Placental epithelial cell (primary cell): ENCODE measurements around the gene SLC9B1. TPM values are rescaled to one million over a fixed set of nuclear protein-coding genes. Genes with fewer than 3 reads are reported as not detected.

Experiments used
- total RNA-seq: library from RNA; depleted of rRNA; stranded (reverse); fragments of >200 nt; gene quantifications from 2 replicates; pipeline ENCODE4 v1.2.3, GENCODE V29; 2012

The SLC9B1 gene, protein sequence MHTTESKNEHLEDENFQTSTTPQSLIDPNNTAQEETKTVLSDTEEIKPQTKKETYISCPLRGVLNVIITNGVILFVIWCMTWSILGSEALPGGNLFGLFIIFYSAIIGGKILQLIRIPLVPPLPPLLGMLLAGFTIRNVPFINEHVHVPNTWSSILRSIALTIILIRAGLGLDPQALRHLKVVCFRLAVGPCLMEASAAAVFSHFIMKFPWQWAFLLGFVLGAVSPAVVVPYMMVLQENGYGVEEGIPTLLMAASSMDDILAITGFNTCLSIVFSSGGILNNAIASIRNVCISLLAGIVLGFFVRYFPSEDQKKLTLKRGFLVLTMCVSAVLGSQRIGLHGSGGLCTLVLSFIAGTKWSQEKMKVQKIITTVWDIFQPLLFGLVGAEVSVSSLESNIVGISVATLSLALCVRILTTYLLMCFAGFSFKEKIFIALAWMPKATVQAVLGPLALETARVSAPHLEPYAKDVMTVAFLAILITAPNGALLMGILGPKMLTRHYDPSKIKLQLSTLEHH
- total RNA-seq, result 1.2 TPM in 1 of 2 replicates, not detected in the other

DNA sequence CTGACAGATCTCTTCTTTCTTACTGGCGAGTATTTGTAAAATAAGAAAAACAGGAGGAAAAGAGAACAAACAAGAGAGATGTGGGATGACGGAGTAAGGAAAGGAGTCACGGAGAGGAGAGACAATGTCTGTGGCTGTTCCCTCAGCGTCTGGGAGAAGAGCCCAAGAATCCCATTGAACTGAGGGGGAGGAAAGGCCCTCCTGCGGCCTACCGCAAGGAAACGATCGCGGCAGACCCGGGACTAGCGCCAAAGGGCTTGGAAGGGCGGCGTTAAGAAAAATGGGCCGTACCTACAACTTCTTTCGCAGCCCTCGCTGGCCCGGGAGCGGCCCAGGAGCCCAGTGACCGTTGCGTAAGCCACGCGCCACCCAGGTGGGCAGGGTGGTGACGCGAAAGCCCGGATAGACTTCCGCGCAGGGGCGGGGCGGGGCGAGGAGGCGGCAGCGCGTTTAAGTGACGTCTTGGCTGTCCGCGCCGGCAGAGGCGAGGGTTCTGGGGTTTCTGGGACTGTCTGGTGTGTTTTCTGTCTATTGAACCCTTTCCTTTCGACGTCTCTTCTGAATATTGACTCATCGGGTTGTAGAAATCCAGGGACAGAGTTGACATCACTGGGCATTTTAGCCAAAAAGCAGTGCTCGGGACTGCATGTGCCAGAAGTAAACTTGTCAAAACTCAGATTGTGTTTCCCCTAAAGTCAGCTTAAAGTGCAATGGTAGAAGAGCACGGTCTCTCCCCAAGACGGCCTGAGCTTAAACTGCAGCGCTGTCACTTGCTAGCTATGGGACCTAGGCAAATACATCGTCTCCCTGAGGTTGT is at the start of gene SLC9B1:
TSS of gene SLC9B1 (minus strand) at position 398 of the 817 bp plus-strand sequence. CDS start 27,994 bp downstream, outside the sequence.

DNA sequence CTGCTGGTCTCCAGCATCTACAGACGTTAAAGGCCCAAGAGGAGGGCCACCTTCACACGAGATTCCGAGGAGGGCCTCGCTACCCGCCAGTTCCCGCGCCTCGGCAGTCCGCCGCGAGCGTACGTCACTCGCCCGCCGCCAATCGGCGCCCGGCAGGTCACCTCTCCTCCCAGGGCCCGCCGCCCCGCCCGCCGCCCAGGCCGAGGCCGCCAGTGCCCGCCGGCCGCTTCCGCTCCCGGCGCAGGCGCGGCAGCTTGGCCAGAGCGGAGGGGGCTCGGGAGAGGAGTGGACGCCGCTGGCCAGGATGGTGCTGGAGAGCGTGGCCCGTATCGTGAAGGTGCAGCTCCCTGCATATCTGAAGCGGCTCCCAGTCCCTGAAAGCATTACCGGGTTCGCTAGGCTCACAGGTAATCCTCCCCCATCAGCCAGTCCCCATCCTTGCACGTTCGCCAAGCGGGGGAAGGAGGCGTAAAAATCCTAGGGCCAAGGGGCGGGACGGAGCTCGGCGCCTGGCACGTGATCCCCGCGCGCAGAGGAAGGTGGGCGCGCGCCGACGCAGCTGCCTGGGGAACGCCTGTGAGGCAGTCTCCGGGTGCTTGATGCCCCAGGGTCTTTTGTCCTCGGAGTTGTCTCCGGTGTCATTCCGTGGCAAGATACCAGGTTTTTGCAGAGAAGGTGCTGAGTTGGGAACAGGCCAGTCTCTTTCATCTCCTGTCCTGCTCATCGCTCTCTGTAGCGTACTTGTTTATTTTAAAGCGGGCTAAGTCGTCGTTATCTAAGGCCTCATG is 150.5 kb downstream of the SLC9B1 start, which contains the start of gene CISD2:
TSS of gene CISD2 (plus strand) at position 212 of the 788 bp plus-strand sequence. CDS start at position 305, 93 bp downstream.

Other genes starting within 250 kb of the SLC9B1 start
- gene UBE2D3, start 192.2 kb downstream of the SLC9B1 start, total RNA-seq, result 425 and 623 TPM in 2 replicates
- gene CISD2, start 150.7 kb downstream of the SLC9B1 start, total RNA-seq, result 14.9 and 36.1 TPM in 2 replicates
- 7.5 and 11.8 TPM in 2 replicates for gene SLC9B2, start 57.1 kb upstream of the SLC9B1 start, total RNA-seq
- gene BDH2, start 80.1 kb upstream of the SLC9B1 start, total RNA-seq, result 38.9 and 44.0 TPM in 2 replicates
- 3.5 and 4.2 TPM in 2 replicates for gene CENPE, start 178.6 kb upstream of the SLC9B1 start, total RNA-seq